Fibroblast of villous mesenchyme (primary cell): ENCODE results near the gene ACADL. TPM values are rescaled to one million over a fixed set of nuclear protein-coding genes. Genes with fewer than 3 reads are reported as not detected.
A peak's percentile ranks its signal among the peaks of the same experiment; 100 is the strongest.
"Not testable (repeated sequence)": the region's sequence is repeated elsewhere in the genome, so short reads cannot be mapped to it uniquely, and the experiment has no call there.

Experiments
- DNase-seq: peaks from one replicate; pipeline ENCODE4 v3.0.0-alpha.2; 2010; ENCODE audit warnings: low read depth
- H3K4me3 ChIP-seq: 2 replicates; pipeline ENCODE4 v1.5.1; 2011; ENCODE audit warnings: low read depth, mild to moderate bottlenecking, low read length
- total RNA-seq: library from RNA; depleted of rRNA; stranded (reverse); fragments of >200 nt; gene quantifications from 2 replicates; pipeline ENCODE4 v1.2.3, GENCODE V29; 2012
- TF ChIP-seq, protein P1 (sequence below): IDR thresholded peaks from 2 replicates; pipeline ENCODE4 v1.5.1; 2012; ENCODE audit warnings: low read depth, mild to moderate bottlenecking, low read length; ENCODE audit not compliant: insufficient read depth

Gene ACADL
- total RNA-seq, 1 donor, result not detected

DNA sequence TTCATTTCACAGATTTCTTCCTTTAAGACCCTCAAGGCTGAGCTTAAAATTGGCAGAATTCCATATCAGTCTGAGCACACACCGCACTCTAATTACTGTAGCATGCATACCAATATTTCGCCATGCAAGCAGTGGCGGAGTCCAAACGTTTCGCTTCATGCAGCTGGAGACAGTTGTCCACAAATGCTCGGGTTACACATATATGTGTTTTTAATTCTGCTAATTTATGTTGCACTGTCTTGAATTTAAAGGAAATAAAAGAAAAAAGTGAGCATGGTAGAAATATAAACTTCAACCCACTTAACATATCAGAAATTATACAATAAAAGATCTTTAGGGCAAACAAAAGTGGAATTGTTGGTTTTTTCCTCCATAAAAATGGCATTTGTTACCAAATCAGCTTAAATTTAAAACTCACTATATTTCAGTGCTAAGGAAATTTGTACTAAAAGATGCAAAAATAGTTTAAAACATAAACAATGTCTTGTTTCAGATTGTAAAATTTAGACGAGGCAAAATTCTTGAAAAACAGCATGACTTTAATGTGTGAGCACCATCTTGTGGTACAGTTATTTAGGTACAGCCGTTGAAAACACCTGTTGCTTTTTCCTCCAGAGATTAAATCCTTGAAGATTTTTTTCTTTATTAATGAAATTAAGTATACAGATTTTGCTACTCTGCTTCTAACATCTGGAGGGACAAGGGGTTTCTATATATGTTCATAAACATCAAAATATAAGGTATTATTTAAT is 30.0 kb downstream of the ACADL start:
- DNase-seq, result peak; percentile 65
- TF ChIP-seq, protein P1, sequence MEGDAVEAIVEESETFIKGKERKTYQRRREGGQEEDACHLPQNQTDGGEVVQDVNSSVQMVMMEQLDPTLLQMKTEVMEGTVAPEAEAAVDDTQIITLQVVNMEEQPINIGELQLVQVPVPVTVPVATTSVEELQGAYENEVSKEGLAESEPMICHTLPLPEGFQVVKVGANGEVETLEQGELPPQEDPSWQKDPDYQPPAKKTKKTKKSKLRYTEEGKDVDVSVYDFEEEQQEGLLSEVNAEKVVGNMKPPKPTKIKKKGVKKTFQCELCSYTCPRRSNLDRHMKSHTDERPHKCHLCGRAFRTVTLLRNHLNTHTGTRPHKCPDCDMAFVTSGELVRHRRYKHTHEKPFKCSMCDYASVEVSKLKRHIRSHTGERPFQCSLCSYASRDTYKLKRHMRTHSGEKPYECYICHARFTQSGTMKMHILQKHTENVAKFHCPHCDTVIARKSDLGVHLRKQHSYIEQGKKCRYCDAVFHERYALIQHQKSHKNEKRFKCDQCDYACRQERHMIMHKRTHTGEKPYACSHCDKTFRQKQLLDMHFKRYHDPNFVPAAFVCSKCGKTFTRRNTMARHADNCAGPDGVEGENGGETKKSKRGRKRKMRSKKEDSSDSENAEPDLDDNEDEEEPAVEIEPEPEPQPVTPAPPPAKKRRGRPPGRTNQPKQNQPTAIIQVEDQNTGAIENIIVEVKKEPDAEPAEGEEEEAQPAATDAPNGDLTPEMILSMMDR, result peak; percentile 68
- H3K4me3 ChIP-seq, result no peak overlapping the region

DNA sequence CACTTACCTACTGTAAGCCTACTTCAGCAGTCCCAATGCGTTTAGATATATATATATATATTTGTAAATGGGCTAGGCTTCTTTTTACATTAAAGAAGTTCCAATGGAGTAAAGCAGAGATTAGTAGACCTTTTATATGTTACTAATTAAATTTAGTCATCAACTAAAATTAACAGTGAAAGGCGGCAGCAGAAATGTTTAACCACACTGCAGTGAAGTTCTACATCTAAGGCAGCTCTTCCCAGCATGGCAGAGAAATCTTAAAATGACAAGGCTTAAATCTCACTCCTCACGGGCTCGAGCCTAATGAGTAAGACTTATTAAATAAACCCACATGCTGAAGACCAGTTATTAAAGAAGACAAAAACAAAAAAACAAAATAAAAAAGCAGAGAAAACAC is 34.9 kb downstream of the ACADL start:
- DNase-seq, result no peak
- H3K4me3 ChIP-seq, result no peak overlapping the region
- TF ChIP-seq, protein P1, result no peak

DNA sequence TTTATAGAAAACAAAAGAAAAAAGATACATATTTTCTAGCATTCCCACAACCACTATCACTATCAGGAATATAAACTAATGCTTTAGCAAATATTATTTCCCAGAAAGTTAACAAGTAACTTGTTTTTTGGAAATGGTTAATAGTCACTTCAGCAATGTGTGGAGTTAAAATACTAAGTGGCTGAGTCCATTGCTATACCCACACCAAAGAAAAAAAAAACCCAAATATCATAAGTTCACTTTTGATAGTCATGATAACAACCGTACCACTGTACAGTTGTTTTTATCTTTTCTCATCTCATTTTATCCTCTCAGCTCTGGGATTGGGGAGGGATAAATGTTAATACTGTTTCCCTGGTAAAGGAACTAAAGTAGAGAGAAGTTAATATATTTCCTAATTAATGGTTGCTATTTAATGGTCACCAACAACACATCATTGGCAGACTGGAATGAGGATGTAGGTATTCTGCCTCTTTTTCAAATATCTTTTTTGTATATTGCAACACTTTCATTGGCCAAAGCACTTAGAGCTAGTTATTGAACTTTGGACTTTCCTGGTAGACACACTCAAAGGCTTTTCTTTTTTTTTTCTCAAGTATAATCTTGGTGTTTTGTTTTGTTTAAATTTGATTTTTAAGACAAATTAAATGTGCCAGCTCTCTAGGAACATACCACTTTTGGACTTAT is 35.7 kb downstream of the ACADL start:
- TF ChIP-seq, protein P1, result no peak
- no peak for DNase-seq
- H3K4me3 ChIP-seq, result no peak overlapping the region

DNA sequence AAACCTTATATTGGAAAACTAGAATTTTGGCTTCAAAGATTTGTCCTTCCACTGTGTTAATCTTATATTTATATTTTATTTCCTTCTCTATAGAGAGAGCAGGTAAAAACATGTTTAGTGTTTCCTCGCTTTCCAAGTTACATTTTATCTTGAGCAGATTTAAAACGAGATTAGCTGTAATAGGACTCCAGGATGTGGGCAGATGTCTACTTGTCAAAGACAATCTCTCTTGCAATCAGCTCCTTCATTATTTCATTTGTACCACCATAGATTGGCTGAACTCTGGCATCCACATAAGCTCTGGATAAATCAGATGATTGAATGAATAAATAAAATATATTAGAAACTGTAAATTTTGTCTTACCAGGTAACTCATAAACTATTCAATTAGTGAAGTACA is 36.5 kb downstream of the ACADL start:
- DNase-seq, result no peak
- H3K4me3 ChIP-seq, result no peak overlapping the region
- TF ChIP-seq, protein P1, result no peak

DNA sequence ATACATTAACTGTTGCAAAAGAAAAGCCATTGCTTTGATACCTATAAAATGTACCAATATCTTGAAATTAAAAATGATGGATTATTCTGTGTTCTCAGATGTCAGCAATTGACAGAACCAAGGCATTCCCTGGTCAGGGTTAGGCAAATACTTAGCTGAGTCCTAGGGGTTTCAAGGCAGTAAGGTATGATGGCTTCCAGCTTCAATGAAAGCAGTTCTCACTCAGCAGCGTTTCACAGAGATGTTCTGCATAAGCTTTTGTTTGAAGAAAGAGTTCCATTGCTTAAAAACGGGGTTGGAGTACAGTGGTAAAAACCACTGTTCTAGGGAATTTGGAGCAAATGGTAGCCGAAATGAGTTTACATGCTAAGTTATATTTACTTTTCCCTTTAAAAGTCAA is 37.1 kb downstream of the ACADL start:
- TF ChIP-seq, protein P1, result no peak
- H3K4me3 ChIP-seq, result no peak overlapping the region
- no peak for DNase-seq

DNA sequence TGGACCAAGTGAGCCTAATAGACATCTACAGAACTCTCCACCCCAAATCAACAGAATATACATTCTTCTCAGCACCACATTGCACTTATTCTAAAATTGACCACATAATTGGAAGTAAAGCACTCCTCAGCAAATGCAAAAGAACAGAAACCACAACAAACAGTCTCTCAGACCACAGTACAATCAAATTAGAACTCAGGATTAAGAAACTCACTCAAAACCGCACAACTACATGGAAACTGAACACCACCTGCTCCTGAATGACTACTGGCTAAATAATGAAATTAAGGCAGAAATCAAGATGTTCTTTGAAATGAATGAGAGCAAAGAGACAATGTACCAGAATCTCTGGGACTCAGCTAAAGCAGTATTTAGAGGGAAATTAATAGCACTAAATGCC is 41.3 kb downstream of the ACADL start:
- H3K4me3 ChIP-seq, DNase-seq: not testable (repeated sequence)

DNA sequence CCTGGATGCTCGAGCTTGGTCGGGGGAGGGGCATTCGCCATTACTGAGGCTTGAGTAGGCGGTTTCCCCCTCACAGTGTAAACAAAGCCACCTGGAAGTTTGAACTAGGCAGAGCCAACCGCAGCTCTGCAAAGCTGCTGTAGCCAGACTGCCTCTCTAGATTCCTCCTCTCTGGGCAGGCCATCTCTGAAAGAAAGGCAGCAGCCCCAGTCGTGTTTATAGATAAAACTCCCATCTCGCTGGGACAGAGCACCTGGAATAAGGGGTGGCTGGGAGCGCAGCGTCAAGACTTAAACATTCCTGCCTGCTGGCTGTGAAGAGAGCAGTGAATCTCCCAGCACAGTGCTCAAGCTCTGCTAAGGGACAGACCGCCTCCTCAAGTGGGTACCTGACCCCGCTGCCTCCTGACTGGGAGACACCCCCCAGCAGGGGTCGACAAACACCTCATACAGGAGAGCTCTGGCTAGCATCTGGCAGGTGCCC is 43.6 kb downstream of the ACADL start:
- not testable (repeated sequence) for DNase-seq, H3K4me3 ChIP-seq

DNA sequence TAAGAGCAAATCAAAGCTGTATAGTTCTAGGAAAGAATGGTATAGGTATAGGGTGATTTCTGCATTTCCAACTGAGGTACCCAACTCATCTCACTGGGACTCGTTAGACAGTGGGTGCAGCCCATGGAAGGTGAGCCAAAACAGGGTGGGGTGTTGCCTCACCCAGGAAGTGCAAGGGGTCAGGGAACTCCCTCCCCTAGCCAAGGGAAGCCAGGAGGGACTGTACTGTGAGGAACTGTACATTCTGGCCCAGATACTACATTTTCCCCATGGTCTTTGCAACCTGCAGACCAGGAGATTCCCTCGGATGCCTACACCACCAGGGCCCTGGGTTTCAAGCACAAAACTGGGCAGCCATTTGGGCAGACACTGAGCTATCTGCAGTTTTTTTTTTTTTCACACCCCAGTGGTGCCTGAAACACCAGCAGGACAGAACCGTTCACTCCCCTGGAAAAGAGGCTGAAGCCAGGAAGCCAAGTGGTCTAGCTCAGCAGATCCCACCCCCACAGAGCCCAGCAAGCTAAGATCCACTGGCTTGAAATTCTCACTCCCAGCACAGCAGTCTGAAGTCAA is 44.1 kb downstream of the ACADL start:
- H3K4me3 ChIP-seq, DNase-seq: not testable (repeated sequence)
